Measurements from ENCODE around the gene IFT88. TPM values are rescaled to one million over a fixed set of nuclear protein-coding genes. Genes with fewer than 3 reads are reported as not detected.

Gene IFT88
- total and polyA plus RNA-seq, 4 donors: 7.1 to 18.7 (median 10.5) TPM

- DNase-seq (ENCODE audit: low spot score): no peak
- Histone ChIP-seq H3K27me3 (ENCODE audit: control insufficient read depth in 4 of 4, insufficient read depth in 4 of 4, low read length in 3 of 4) (no peaks in the 10 kb centered on the region), H3K36me3 (ENCODE audit: control insufficient read depth in 4 of 4, insufficient read depth in 3 of 4, low read depth in 1 of 4, low read length in 3 of 4) (peaks cover 0 to 12% (median 2%) of the 10 kb centered on the region in 4 donors), H3K4me1 (ENCODE audit: control insufficient read depth in 4 of 4, insufficient read depth in 4 of 4, low read length in 3 of 4) (peaks cover 0 to 11% (median 2%) of the 10 kb centered on the region in 4 donors), H3K27ac (ENCODE audit: low read depth in 1 of 2, low read length in 2 of 2) (no peak overlapping the region), H3K9me3 (ENCODE audit: control insufficient read depth in 4 of 4, low read length in 3 of 4) (peaks cover 0 to 3% (median 0%) of the 10 kb centered on the region in 4 donors), H3K9ac (ENCODE audit: low read depth in 1 of 2, low read length in 2 of 2) (no peak overlapping the region), H3K4me3 (ENCODE audit: low read depth in 1 of 3, low read length in 3 of 3) (no peak overlapping the region)
- no peak for TF ChIP-seq GABPA (IDR thresholded peaks at IDR 0.05 in 1 of 2, conservative IDR thresholded peaks at IDR 0.05 in 1 of 2)
- no peak for TF ChIP-seq EGR1 (IDR thresholded peaks at IDR 0.05; ENCODE audit: low read depth in 2 of 2)
- TF ChIP-seq SP1 (IDR thresholded peaks at IDR 0.05): no peak
- no peak for TF ChIP-seq RAD21 (IDR thresholded peaks at IDR 0.05)
- TF ChIP-seq HNF4G (IDR thresholded peaks at IDR 0.05): no peak
- TF ChIP-seq TAF1 (conservative IDR thresholded peaks at IDR 0.05): no peak
- no peak for TF ChIP-seq RXRA (IDR thresholded peaks at IDR 0.05)
- TF ChIP-seq FOXA2 (IDR thresholded peaks at IDR 0.05): no peak
- no peak for TF ChIP-seq REST (IDR thresholded peaks at IDR 0.05)
- TF ChIP-seq FOXA1 (IDR thresholded peaks at IDR 0.05): no peak
- no peak for TF ChIP-seq YY1 (IDR thresholded peaks at IDR 0.05)
- TF ChIP-seq CTCF (IDR thresholded peaks at IDR 0.05; ENCODE audit: low read depth, low read length, missing input control): no peak
- no peak for TF ChIP-seq NR2F2 (IDR thresholded peaks at IDR 0.05)
- TF ChIP-seq JUND (IDR thresholded peaks at IDR 0.05): no peak
- TF ChIP-seq ZBTB33 (IDR thresholded peaks at IDR 0.05): no peak
- no peak for TF ChIP-seq HNF4A (conservative IDR thresholded peaks at IDR 0.05)
- 92% methylated on average over 4 of the region's 4 CpGs for WGBS
Measured at GRCh38 chr13:20588529-20589110, 21.7 kb downstream of the IFT88 start.

- H3K9ac ChIP-seq (ENCODE audit: low read depth in 1 of 2, low read length in 2 of 2): no peak overlapping the region
- DNase-seq (ENCODE audit: low spot score): no peak
- WGBS: 89% methylated on average over 2 of the region's 2 CpGs
- no peak overlapping the region for H3K27ac ChIP-seq (ENCODE audit: low read depth in 1 of 2, low read length in 2 of 2)
- H3K4me3 ChIP-seq (ENCODE audit: low read depth in 1 of 3, low read length in 3 of 3): no peak overlapping the region
- peaks cover 0 to under 1% (median 0%) of the 10 kb centered on the region in 4 donors for H3K4me1 ChIP-seq (ENCODE audit: control insufficient read depth in 4 of 4, insufficient read depth in 4 of 4, low read length in 3 of 4)
- H3K9me3 ChIP-seq (ENCODE audit: control insufficient read depth in 4 of 4, low read length in 3 of 4): no peaks in the 10 kb centered on the region
- H3K36me3 ChIP-seq (ENCODE audit: control insufficient read depth in 4 of 4, insufficient read depth in 3 of 4, low read depth in 1 of 4, low read length in 3 of 4): no peaks in the 10 kb centered on the region
- H3K27me3 ChIP-seq (ENCODE audit: control insufficient read depth in 4 of 4, insufficient read depth in 4 of 4, low read length in 3 of 4): no peaks in the 10 kb centered on the region
- TF ChIP-seq FOXA1 (IDR thresholded peaks at IDR 0.05): no peak
- no peak for TF ChIP-seq REST (IDR thresholded peaks at IDR 0.05)
- TF ChIP-seq MAX (IDR thresholded peaks at IDR 0.05): no peak
- no peak for TF ChIP-seq ATF3 (IDR thresholded peaks at IDR 0.05)
- no peak for TF ChIP-seq RAD21 (IDR thresholded peaks at IDR 0.05)
- no peak for TF ChIP-seq HNF4A (conservative IDR thresholded peaks at IDR 0.05)
- no peak for TF ChIP-seq ZBTB33 (IDR thresholded peaks at IDR 0.05)
- no peak for TF ChIP-seq HNF4G (IDR thresholded peaks at IDR 0.05)
- no peak for TF ChIP-seq TAF1 (conservative IDR thresholded peaks at IDR 0.05)
- TF ChIP-seq NR2F2 (IDR thresholded peaks at IDR 0.05): no peak
Measured at GRCh38 chr13:20590561-20590960, 23.6 kb downstream of the IFT88 start.

All from liver (tissue), 9 donors.